GM12892 (cell line): ENCODE data around the gene VDR.

Experiments used
- POLR2A ChIP-seq: IDR thresholded peaks from 2 replicates; pipeline ENCODE4 v1.6.1; 2011; ENCODE audit warnings: low read depth, low read length, control low read depth
- POLR2AphosphoS5 ChIP-seq: IDR thresholded peaks from 2 replicates; pipeline ENCODE4 v1.6.1; 2011; ENCODE audit warnings: low read depth, low read length, control low read depth
- TAF1 ChIP-seq: IDR thresholded peaks from 2 replicates; pipeline ENCODE4 v1.6.1; 2011; ENCODE audit warnings: low read depth, mild to moderate bottlenecking, control low read depth, low read length, borderline replicate concordance

DNA sequence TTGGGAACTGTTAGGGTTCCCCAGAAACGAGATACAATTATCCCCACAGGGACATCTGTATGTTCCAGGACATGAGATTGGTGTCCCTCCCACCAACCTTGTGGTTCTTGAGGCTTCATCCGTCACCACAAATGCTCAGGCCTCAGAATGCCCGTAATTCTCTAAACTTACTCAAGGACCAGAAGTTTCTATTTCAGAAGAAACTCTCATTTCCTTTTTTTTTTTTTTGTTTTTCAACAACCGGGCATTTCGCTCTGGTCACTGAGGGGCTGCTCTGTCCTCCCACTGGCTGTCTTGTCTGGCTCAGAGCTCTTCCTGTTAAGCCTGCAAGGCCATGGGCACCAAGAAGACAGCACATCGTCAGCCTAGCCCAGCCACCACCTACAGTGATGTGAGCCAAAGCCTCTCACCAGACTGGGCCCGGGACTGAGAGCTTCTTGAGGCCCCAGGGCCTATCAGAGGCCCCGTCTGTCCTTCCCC lies 36.2 kb downstream of the VDR start:
- no peak for TF ChIP-seq POLR2A
- TF ChIP-seq POLR2AphosphoS5 = no peak
- TF ChIP-seq TAF1 = no peak
